ENCODE data around the gene KCNJ12. TPM values are rescaled to one million over a fixed set of nuclear protein-coding genes. Genes with fewer than 3 reads are reported as not detected.
A peak's percentile ranks its signal among the peaks of the same experiment; 100 is the strongest.
"Not testable (repeated sequence)": the region's sequence is repeated elsewhere in the genome, so short reads cannot be mapped to it uniquely, and the experiment has no call there.

The KCNJ12 gene
- total RNA-seq, 1 experiment from 2014 or later: not detected

- Mint-ChIP-seq H3K36me3 (ENCODE audit: insufficient read depth, unreplicated experiment) (peaks cover under 1% of the 10 kb centered on the region), H3K27me3 (ENCODE audit: insufficient read depth, unreplicated experiment) (no peaks in the 10 kb centered on the region), H3K4me3 (ENCODE audit: unreplicated experiment) (no peak overlapping the region), H3K4me1 (ENCODE audit: insufficient read depth, unreplicated experiment) (peaks cover 5% of the 10 kb centered on the region), H3K27ac (ENCODE audit: low read depth, unreplicated experiment) (no peak overlapping the region), H3K9me3 (ENCODE audit: unreplicated experiment) (no peaks in the 10 kb centered on the region)
- ChIA-PET POLR2A (no interaction called here), CTCF (interaction anchor here (0.8 to 1.5 kb wide), 3 partner anchors 15 to 174 kb away, joined by 3 to 4 read pairs (median 3); no protein-coding TSS in a partner anchor)
- intact Hi-C loops (cut with micrococcal nuclease): no loop called here
- DNase-seq (ENCODE audit: unreplicated experiment): peak; percentile 12
- TF ChIP-seq CTCF (IDR thresholded peaks at IDR 0.05; ENCODE audit: unreplicated experiment): peak; percentile 5
- no TSS peak for BruUV-seq (replicated peaks)
Measured at GRCh38 chr17:21452377-21453143, 76.4 kb downstream of the KCNJ12 start.

GRCh38 chr17:21453144-21453898, 77.2 kb downstream of the KCNJ12 start:
- POLR2A ChIA-PET: interaction anchor here (0.7 kb wide), 1 partner anchor 318 kb away, joined by 3 read pairs; no protein-coding TSS in a partner anchor
- CTCF ChIA-PET: interaction anchor here (0.8 to 1.5 kb wide), 6 partner anchors 14 to 324 kb away, joined by 3 to 5 read pairs (median 3); no protein-coding TSS in a partner anchor
- Mint-ChIP-seq H3K27ac (ENCODE audit: low read depth, unreplicated experiment) (no peak overlapping the region), H3K4me3 (ENCODE audit: unreplicated experiment) (no peak overlapping the region), H3K4me1 (ENCODE audit: insufficient read depth, unreplicated experiment) (peaks cover 5% of the 10 kb centered on the region), H3K9me3 (ENCODE audit: unreplicated experiment) (no peaks in the 10 kb centered on the region), H3K36me3 (ENCODE audit: insufficient read depth, unreplicated experiment) (no peaks in the 10 kb centered on the region), H3K27me3 (ENCODE audit: insufficient read depth, unreplicated experiment) (peaks cover 6% of the 10 kb centered on the region)
- DNase-seq (ENCODE audit: unreplicated experiment): no peak
- intact Hi-C loops (cut with micrococcal nuclease): no loop called here
- no TSS peak for BruUV-seq (replicated peaks)
- TF ChIP-seq CTCF (IDR thresholded peaks at IDR 0.05; ENCODE audit: unreplicated experiment): no peak

- H3K9me3 Mint-ChIP-seq (ENCODE audit: unreplicated experiment); BruUV-seq (replicated peaks); H3K36me3 Mint-ChIP-seq (ENCODE audit: insufficient read depth, unreplicated experiment); intact Hi-C loops (cut with micrococcal nuclease); H3K27ac Mint-ChIP-seq (ENCODE audit: low read depth, unreplicated experiment); H3K4me1 Mint-ChIP-seq (ENCODE audit: insufficient read depth, unreplicated experiment); DNase-seq (ENCODE audit: unreplicated experiment); H3K4me3 Mint-ChIP-seq (ENCODE audit: unreplicated experiment): not testable (repeated sequence)
- ChIA-PET CTCF (interaction anchor here (1.0 to 1.5 kb wide), 4 partner anchors 58 to 325 kb away, joined by 3 to 5 read pairs (median 4); no protein-coding TSS in a partner anchor), POLR2A (interaction anchor here (0.7 kb wide), 1 partner anchor 319 kb away, joined by 3 read pairs; no protein-coding TSS in a partner anchor)
- H3K27me3 Mint-ChIP-seq (ENCODE audit: insufficient read depth, unreplicated experiment): peaks cover 13% of the 10 kb centered on the region
Measured at GRCh38 chr17:21454006-21454405, 77.8 kb downstream of the KCNJ12 start.

GRCh38 chr17:21454441-21454840, 78.3 kb downstream of the KCNJ12 start:
- Mint-ChIP-seq H3K4me1 (ENCODE audit: insufficient read depth, unreplicated experiment) (peaks cover 5% of the 10 kb centered on the region), H3K27ac (ENCODE audit: low read depth, unreplicated experiment) (no peak overlapping the region), H3K4me3 (ENCODE audit: unreplicated experiment) (no peak overlapping the region), H3K27me3 (ENCODE audit: insufficient read depth, unreplicated experiment) (peaks cover 17% of the 10 kb centered on the region), H3K36me3 (ENCODE audit: insufficient read depth, unreplicated experiment) (no peaks in the 10 kb centered on the region), H3K9me3 (ENCODE audit: unreplicated experiment) (no peaks in the 10 kb centered on the region)
- ChIA-PET POLR2A (interaction anchor here (0.6 kb wide), 1 partner anchor 321 kb away, joined by 3 read pairs; no protein-coding TSS in a partner anchor), CTCF (interaction anchor here (1.0 to 5.0 kb wide), 5 partner anchors 57 to 325 kb away, joined by 3 to 100 read pairs (median 4); no protein-coding TSS in a partner anchor)
- BruUV-seq (replicated peaks): no TSS peak
- intact Hi-C loops (cut with micrococcal nuclease): no loop called here
- no peak for TF ChIP-seq CTCF (IDR thresholded peaks at IDR 0.05; ENCODE audit: unreplicated experiment)
- no peak for DNase-seq (ENCODE audit: unreplicated experiment)

Data from MCF 10A (cell line).